Measurements from ENCODE around the gene ZNF609.
"Not testable (repeated sequence)": the region's sequence is repeated elsewhere in the genome, so short reads cannot be mapped to it uniquely, and the experiment has no call there.

The ZNF609 gene

DNA sequence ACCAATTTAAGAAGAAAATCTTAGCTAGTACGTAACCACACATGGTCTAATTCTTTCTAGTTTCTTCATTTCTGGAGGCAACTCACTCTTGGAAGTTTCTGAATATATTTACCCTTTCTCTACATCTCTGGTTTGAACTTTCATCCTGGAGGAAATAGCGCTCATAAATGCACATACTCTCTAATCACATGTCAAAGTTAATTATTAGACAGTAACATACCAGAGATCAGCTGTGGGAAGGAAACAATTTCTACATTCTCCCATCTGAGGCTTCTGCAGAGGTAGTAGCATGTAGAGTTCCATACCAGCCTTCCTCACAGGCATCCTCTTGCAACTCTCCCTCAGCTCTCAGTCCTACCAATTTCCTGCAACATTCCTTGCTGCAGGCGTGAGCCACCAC is 182.5 kb downstream of the ZNF609 start:
- H3K9me3 ChIP-seq = no peaks in the 10 kb centered on the region
- H3K4me1 ChIP-seq (ENCODE audit: control insufficient read depth in 1 of 2, insufficient read depth in 1 of 2, low read depth in 1 of 2, low read length in 1 of 2) = peaks cover 24 to 27% of the 10 kb centered on the region in 2 experiments
- TF ChIP-seq, protein P1, sequence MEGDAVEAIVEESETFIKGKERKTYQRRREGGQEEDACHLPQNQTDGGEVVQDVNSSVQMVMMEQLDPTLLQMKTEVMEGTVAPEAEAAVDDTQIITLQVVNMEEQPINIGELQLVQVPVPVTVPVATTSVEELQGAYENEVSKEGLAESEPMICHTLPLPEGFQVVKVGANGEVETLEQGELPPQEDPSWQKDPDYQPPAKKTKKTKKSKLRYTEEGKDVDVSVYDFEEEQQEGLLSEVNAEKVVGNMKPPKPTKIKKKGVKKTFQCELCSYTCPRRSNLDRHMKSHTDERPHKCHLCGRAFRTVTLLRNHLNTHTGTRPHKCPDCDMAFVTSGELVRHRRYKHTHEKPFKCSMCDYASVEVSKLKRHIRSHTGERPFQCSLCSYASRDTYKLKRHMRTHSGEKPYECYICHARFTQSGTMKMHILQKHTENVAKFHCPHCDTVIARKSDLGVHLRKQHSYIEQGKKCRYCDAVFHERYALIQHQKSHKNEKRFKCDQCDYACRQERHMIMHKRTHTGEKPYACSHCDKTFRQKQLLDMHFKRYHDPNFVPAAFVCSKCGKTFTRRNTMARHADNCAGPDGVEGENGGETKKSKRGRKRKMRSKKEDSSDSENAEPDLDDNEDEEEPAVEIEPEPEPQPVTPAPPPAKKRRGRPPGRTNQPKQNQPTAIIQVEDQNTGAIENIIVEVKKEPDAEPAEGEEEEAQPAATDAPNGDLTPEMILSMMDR (IDR thresholded peaks at IDR 0.05) = no peak
- no peak overlapping the region for H3K4me3 ChIP-seq (ENCODE audit: low read depth in 1 of 2, low read length in 1 of 2)
- no peaks in the 10 kb centered on the region for H3K27me3 ChIP-seq
- no peak overlapping the region for H3K27ac ChIP-seq
- H3K36me3 ChIP-seq = no peaks in the 10 kb centered on the region

DNA sequence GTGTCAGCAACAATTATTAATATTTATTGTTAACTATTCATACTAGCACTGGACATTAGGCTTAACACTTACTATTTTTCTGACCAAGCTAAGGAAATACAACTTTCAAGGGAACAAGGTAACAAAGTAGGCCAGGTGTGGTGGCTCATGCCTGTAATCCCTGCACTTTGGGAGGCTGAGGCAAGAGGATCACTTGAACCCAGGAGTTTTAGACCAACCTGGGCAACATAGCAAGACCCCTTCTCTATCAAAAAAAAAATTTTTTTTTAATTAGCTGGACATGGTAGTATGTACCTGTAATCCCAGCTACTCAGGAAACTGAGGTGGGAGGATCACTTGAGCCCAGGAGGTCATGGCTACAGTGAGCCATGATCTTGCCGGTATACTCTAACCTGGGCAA is 183.3 kb downstream of the ZNF609 start:
- Histone ChIP-seq H3K4me3 (ENCODE audit: low read depth in 1 of 2, low read length in 1 of 2) (no peak overlapping the region), H3K27ac (no peak overlapping the region), H3K4me1 (ENCODE audit: control insufficient read depth in 1 of 2, insufficient read depth in 1 of 2, low read depth in 1 of 2, low read length in 1 of 2) (peaks cover 24% of the 10 kb centered on the region in 2 experiments), H3K9me3 (no peaks in the 10 kb centered on the region), H3K27me3 (no peaks in the 10 kb centered on the region), H3K36me3 (no peaks in the 10 kb centered on the region)
- TF ChIP-seq, protein P1 (IDR thresholded peaks at IDR 0.05) = no peak

DNA sequence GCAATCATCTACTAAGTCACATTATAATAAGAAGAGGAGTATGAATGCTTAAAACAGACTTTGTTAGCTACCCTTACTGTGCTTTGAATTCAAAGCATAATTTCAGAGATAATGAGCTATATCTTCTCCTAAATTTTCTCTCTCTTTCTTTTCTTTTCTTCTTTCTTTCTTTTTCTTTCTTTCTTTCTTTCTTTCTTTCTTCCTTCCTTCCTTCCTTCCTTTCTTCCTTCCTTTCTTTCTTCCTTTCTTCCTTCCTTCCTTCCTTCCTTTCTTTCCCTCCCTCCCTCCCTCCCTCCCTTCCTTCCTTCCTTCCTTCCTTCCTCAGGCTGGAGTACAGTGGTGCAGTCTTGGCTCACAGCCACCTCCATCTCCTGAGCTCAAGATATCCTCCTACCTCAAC is 184.4 kb downstream of the ZNF609 start:
- not testable (repeated sequence) for H3K27ac ChIP-seq; H3K4me3 ChIP-seq (ENCODE audit: low read depth in 1 of 2, low read length in 1 of 2); H3K9me3 ChIP-seq; H3K27me3 ChIP-seq; H3K36me3 ChIP-seq
- peaks cover 12 to 13% of the 10 kb centered on the region in 2 experiments for H3K4me1 ChIP-seq (ENCODE audit: control insufficient read depth in 1 of 2, insufficient read depth in 1 of 2, low read depth in 1 of 2, low read length in 1 of 2)

DNA sequence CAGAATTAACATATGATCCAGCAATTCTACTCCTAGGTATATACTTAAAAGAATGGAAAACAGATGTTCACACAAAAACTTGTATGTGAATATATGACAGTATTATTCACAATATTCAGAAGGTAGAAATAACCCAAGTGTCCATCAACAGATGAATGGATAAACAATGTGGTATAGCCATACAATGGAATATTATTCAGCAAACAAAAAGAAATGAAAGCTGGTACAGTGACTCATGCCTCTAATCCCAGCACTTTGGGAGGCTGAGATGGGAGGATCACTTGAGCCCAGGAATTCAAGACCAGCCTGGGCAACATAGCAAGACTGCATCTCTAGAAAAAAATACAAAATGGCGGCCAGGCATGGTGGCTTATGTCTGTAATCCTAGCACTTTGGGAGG is 185.6 kb downstream of the ZNF609 start:
- Histone ChIP-seq H3K4me3 (ENCODE audit: low read depth in 1 of 2, low read length in 1 of 2) (no peak overlapping the region), H3K9me3 (no peaks in the 10 kb centered on the region), H3K27ac (no peak overlapping the region), H3K4me1 (ENCODE audit: control insufficient read depth in 1 of 2, insufficient read depth in 1 of 2, low read depth in 1 of 2, low read length in 1 of 2) (peaks cover under 1 to 2% of the 10 kb centered on the region in 2 experiments), H3K36me3 (no peaks in the 10 kb centered on the region), H3K27me3 (no peaks in the 10 kb centered on the region)
- TF ChIP-seq, protein P1 (IDR thresholded peaks at IDR 0.05) = no peak

DNA sequence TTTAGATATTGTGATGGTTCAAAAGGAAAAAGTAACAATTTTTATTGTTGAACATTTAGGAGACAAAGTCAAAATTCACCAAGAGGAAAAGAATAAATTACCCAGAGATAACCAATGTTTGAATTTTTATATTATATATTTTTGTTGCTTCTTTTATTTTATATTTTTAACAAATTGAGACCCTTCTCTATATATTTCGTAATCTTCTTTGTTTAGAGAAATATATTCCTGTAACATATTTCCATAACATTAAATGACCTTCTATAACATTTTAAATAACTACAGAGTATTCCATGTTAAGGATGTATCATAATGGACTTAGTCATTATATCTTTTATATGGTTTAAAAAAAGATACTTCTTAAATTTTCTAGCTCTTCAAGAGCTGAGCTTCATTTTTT is 187.0 kb downstream of the ZNF609 start:
- H3K27me3 ChIP-seq = no peaks in the 10 kb centered on the region
- no peak overlapping the region for H3K4me3 ChIP-seq (ENCODE audit: low read depth in 1 of 2, low read length in 1 of 2)
- TF ChIP-seq, protein P1 (IDR thresholded peaks at IDR 0.05) = no peak
- H3K4me1 ChIP-seq (ENCODE audit: control insufficient read depth in 1 of 2, insufficient read depth in 1 of 2, low read depth in 1 of 2, low read length in 1 of 2) = no peaks in the 10 kb centered on the region
- H3K27ac ChIP-seq = no peak overlapping the region
- H3K9me3 ChIP-seq = no peaks in the 10 kb centered on the region
- no peaks in the 10 kb centered on the region for H3K36me3 ChIP-seq

DNA sequence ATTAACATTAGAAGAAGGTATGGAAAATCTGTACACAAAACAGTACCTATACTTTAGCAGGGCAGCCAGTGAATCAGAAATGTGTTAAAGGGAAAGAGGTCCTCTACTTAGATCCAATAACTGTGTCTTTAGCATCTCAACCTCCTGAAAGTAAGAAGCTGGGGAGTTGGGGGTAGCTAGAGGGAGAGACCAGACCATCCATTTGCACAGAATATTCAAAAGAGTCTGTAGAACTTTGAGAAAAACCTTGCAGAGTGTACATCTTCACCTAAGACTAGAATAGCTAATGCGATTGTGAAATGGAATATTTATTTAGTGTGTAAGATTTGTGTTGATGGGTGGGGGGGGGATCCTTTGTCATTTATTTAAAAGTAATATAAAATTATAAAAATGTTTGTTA is 190.2 kb downstream of the ZNF609 start:
- TF ChIP-seq, protein P1 (IDR thresholded peaks at IDR 0.05) = no peak
- no peak overlapping the region for H3K27ac ChIP-seq
- no peaks in the 10 kb centered on the region for H3K4me1 ChIP-seq (ENCODE audit: control insufficient read depth in 1 of 2, insufficient read depth in 1 of 2, low read depth in 1 of 2, low read length in 1 of 2)
- no peak overlapping the region for H3K4me3 ChIP-seq (ENCODE audit: low read depth in 1 of 2, low read length in 1 of 2)
- H3K27me3 ChIP-seq = no peaks in the 10 kb centered on the region
- no peaks in the 10 kb centered on the region for H3K9me3 ChIP-seq
- H3K36me3 ChIP-seq = no peaks in the 10 kb centered on the region
